ENCODE measurements around the gene STX8. TPM values are rescaled to one million over a fixed set of nuclear protein-coding genes. Genes with fewer than 3 reads are reported as not detected.

Gene STX8
- polyA plus RNA-seq, 1 of the 3 experiments (the other 2 are of a cell fraction), result 51.3 TPM

GRCh38 chr17:9468937-9469336 lies 106.7 kb downstream of the STX8 start:
- H3K9ac ChIP-seq, result no peak overlapping the region
- no peaks in the 10 kb centered on the region for H3K9me3 ChIP-seq
- H3K27ac ChIP-seq (ENCODE audit: low read depth in 2 of 2, low read length in 1 of 2), result no peak overlapping the region
- H4K20me1 ChIP-seq (ENCODE audit: insufficient read depth), result no peaks in the 10 kb centered on the region
- H3K4me3 ChIP-seq (ENCODE audit: low read depth in 2 of 2, low read length in 1 of 2), result no peak overlapping the region
- ChIA-PET POLR2A (no interaction called here), CTCF (interaction anchor here (1.3 kb wide), 1 partner anchor 9 kb away, joined by 3 read pairs; no protein-coding TSS in a partner anchor)
- H3K27me3 ChIP-seq (ENCODE audit: insufficient read depth), result no peaks in the 10 kb centered on the region
- H3K9me2 ChIP-seq, result no peaks in the 10 kb centered on the region
- WGBS (ENCODE audit: low lambda C conversion rate), result 90% methylated on average over 4 of the region's 4 CpGs
- H3K79me2 ChIP-seq (ENCODE audit: insufficient read depth), result no peaks in the 10 kb centered on the region
- no peak overlapping the region for H3K4me2 ChIP-seq
- H3F3A ChIP-seq (replicated peaks; ENCODE audit: insufficient read depth), result peaks cover 4% of the 10 kb centered on the region
- no peaks in the 10 kb centered on the region for H3K36me3 ChIP-seq (replicated peaks in 1 of 2; ENCODE audit: control insufficient read depth in 1 of 2, insufficient read depth in 2 of 2, low read length in 1 of 2)
- H3K4me1 ChIP-seq (ENCODE audit: control insufficient read depth in 1 of 2, insufficient read depth in 2 of 2, low read depth in 1 of 2, low read length in 1 of 2), result no peaks in the 10 kb centered on the region; a peak in 2 of 4 replicates
- DNase-seq, result no peak
- TF ChIP-seq USF1 (IDR thresholded peaks at IDR 0.05; ENCODE audit: borderline replicate concordance, low read depth) (no peak), FOXJ3 (CRISPR knock-in tag; IDR thresholded peaks at IDR 0.05) (no peak), CHD2 (IDR thresholded peaks at IDR 0.05; ENCODE audit: low read length, partially characterized antibody) (no peak), NFIC (IDR thresholded peaks at IDR 0.05; ENCODE audit: borderline replicate concordance) (no peak)
- no peak overlapping the region for H2AFZ ChIP-seq (ENCODE audit: low read depth)

GRCh38 chr17:9468532-9468931 lies 107.1 kb downstream of the STX8 start:
- CTCF ChIA-PET, result interaction anchor here (1.3 kb wide), 1 partner anchor 9 kb away, joined by 3 read pairs; no protein-coding TSS in a partner anchor
- 94% methylated on average over 6 of the region's 10 CpGs for WGBS (ENCODE audit: low lambda C conversion rate)

More at GRCh38 chr17:9468532-9468931, 107.1 kb downstream of the STX8 start:
- H3K4me3 ChIP-seq (ENCODE audit: low read depth in 2 of 2, low read length in 1 of 2), result no peak overlapping the region
- no peak overlapping the region for H2AFZ ChIP-seq (ENCODE audit: low read depth)
- no peak overlapping the region for H3K4me2 ChIP-seq
- H3K9me3 ChIP-seq, result no peaks in the 10 kb centered on the region
- H3K79me2 ChIP-seq (ENCODE audit: insufficient read depth), result no peaks in the 10 kb centered on the region
- DNase-seq, result no peak
- no peaks in the 10 kb centered on the region for H3K36me3 ChIP-seq (replicated peaks in 1 of 2; ENCODE audit: control insufficient read depth in 1 of 2, insufficient read depth in 2 of 2, low read length in 1 of 2)
- no peaks in the 10 kb centered on the region for H4K20me1 ChIP-seq (ENCODE audit: insufficient read depth)
- H3K27me3 ChIP-seq (ENCODE audit: insufficient read depth), result no peaks in the 10 kb centered on the region
- H3K4me1 ChIP-seq (ENCODE audit: control insufficient read depth in 1 of 2, insufficient read depth in 2 of 2, low read depth in 1 of 2, low read length in 1 of 2), result no peaks in the 10 kb centered on the region; a peak in 1 of 4 replicates
- H3K27ac ChIP-seq (ENCODE audit: low read depth in 2 of 2, low read length in 1 of 2), result no peak overlapping the region
- H3K9ac ChIP-seq, result no peak overlapping the region
- no peaks in the 10 kb centered on the region for H3K9me2 ChIP-seq
- no peak for TF ChIP-seq EP300 (IDR thresholded peaks at IDR 0.05; ENCODE audit: borderline replicate concordance in 1 of 2, low read depth in 1 of 2, low read length in 1 of 2)
- TF ChIP-seq ZBTB33 (IDR thresholded peaks at IDR 0.05; ENCODE audit: borderline replicate concordance, low read depth), result no peak
- no peak for TF ChIP-seq PBX3 (IDR thresholded peaks at IDR 0.05)
- no peak for TF ChIP-seq MAX (IDR thresholded peaks at IDR 0.05; ENCODE audit: low read depth)
- TF ChIP-seq RAD21 (IDR thresholded peaks at IDR 0.05; ENCODE audit: low read length), result no peak
- no peak for TF ChIP-seq USF1 (IDR thresholded peaks at IDR 0.05; ENCODE audit: borderline replicate concordance, low read depth)
- no peak for TF ChIP-seq FOXJ3 (CRISPR knock-in tag; IDR thresholded peaks at IDR 0.05)
- no peak for TF ChIP-seq ELF1 (IDR thresholded peaks at IDR 0.05)
- no peak for TF ChIP-seq NRF1 (IDR thresholded peaks at IDR 0.05; ENCODE audit: low read depth, low read length)
- TF ChIP-seq RCOR1 (IDR thresholded peaks at IDR 0.05; ENCODE audit: low read length), result no peak
- TF ChIP-seq NFIC (IDR thresholded peaks at IDR 0.05; ENCODE audit: borderline replicate concordance), result no peak
- no peak for TF ChIP-seq JUND (IDR thresholded peaks at IDR 0.05)
- no peak for TF ChIP-seq USF2 (IDR thresholded peaks at IDR 0.05; ENCODE audit: borderline replicate concordance, low read depth, low read length)
- TF ChIP-seq RFX5 (IDR thresholded peaks at IDR 0.05; ENCODE audit: low read length), result no peak
- peaks cover 4% of the 10 kb centered on the region for H3F3A ChIP-seq (replicated peaks; ENCODE audit: insufficient read depth)
- POLR2A ChIA-PET, result no interaction called here

All from SK-N-SH (cell line).